Mesenchymal stem cell (in vitro differentiated cells and primary cell): ENCODE measurements around the gene ERN1.

Source experiments
- DNase-seq: peaks from one replicate; pipeline ENCODE4 v3.0.0-alpha.2; 2013
- H2AFZ ChIP-seq: one replicate; pipeline ENCODE4 v1.6.1; 2013; ENCODE audit warnings: low read depth, mild to moderate bottlenecking, control low read depth, inconsistent platforms, low read length, moderate library complexity
- H2AK5ac ChIP-seq: 2 replicates; pipeline ENCODE4 v1.6.1; 2013; ENCODE audit warnings: low read length, moderate library complexity, mild to moderate bottlenecking, inconsistent platforms; ENCODE audit not compliant: severe bottlenecking
- H2BK120ac ChIP-seq: one replicate; pipeline ENCODE4 v1.6.1; 2013; ENCODE audit warnings: low read depth, mild to moderate bottlenecking, inconsistent platforms, low read length, moderate library complexity
- H2BK12ac ChIP-seq, 2 experiments: one replicate each; pipeline ENCODE4 v1.6.1; 2013; ENCODE audit warnings: inconsistent platforms in 2 of 2, low read length in 2 of 2, mild to moderate bottlenecking in 2 of 2, moderate library complexity in 2 of 2, control low read depth in 1 of 2
- H2BK15ac ChIP-seq: one replicate; pipeline ENCODE4 v1.6.1; 2013; ENCODE audit warnings: mild to moderate bottlenecking, low read depth, inconsistent platforms; ENCODE audit not compliant: poor library complexity, severe bottlenecking
- H2BK5ac ChIP-seq: 2 replicates; pipeline ENCODE4 v1.6.1; 2013; ENCODE audit warnings: low read depth, mild to moderate bottlenecking, low read length, control low read depth, inconsistent platforms; ENCODE audit not compliant: poor library complexity, severe bottlenecking
- H3K14ac ChIP-seq, 2 experiments: one replicate each; pipeline ENCODE4 v1.6.1; 2013; ENCODE audit warnings: inconsistent platforms in 2 of 2, low read length in 2 of 2, control low read depth in 1 of 2, mild to moderate bottlenecking in 1 of 2, moderate library complexity in 1 of 2
- H3K18ac ChIP-seq, 2 experiments: one replicate each; pipeline ENCODE4 v1.6.1; 2013; ENCODE audit warnings: inconsistent platforms in 2 of 2, low read length in 2 of 2, control low read depth in 1 of 2, low read depth in 1 of 2, mild to moderate bottlenecking in 1 of 2
- H3K23ac ChIP-seq, 2 experiments: one replicate each; pipeline ENCODE4 v1.6.1; 2013; ENCODE audit warnings: inconsistent platforms in 2 of 2, low read length in 2 of 2, mild to moderate bottlenecking in 2 of 2, moderate library complexity in 2 of 2, control low read depth in 1 of 2
- H3K27ac ChIP-seq: 2 replicates; pipeline ENCODE4 v1.5.1; 2013; ENCODE audit warnings: mild to moderate bottlenecking, moderate library complexity, low read length, control low read depth, inconsistent platforms; ENCODE audit not compliant: poor library complexity, severe bottlenecking
- H3K27me3 ChIP-seq, 2 experiments: 2 replicates each; pipeline versions ENCODE4 v1.6.1 to v1.7.0; 2013; ENCODE audit warnings: low read length in 2 of 2, mild to moderate bottlenecking in 2 of 2, moderate library complexity in 2 of 2, control low read depth in 1 of 2, inconsistent platforms in 1 of 2; ENCODE audit not compliant: control insufficient read depth in 1 of 2, insufficient read depth in 1 of 2
- H3K36me3 ChIP-seq, 2 experiments: 2 replicates each; pipeline versions ENCODE4 v1.6.1 to v1.7.0; 2013; ENCODE audit warnings: low read length in 2 of 2, control low read depth in 1 of 2, inconsistent platforms in 1 of 2, low read depth in 1 of 2, mild to moderate bottlenecking in 1 of 2; ENCODE audit not compliant: insufficient read depth in 2 of 2, control insufficient read depth in 1 of 2
- H3K4ac ChIP-seq, 2 experiments: one replicate each; pipeline ENCODE4 v1.6.1; 2013; ENCODE audit warnings: inconsistent platforms in 2 of 2, low read length in 2 of 2, mild to moderate bottlenecking in 2 of 2, moderate library complexity in 2 of 2, control low read depth in 1 of 2, low read depth in 1 of 2
- H3K4me1 ChIP-seq: 2 replicates; pipeline ENCODE4 v1.6.1; 2013; ENCODE audit warnings: low read depth, low read length, control low read depth; ENCODE audit not compliant: control insufficient read depth, insufficient read depth
- H3K4me2 ChIP-seq: 2 replicates; pipeline ENCODE4 v1.6.1; 2013; ENCODE audit warnings: low read length, mild to moderate bottlenecking, inconsistent platforms; ENCODE audit not compliant: poor library complexity, severe bottlenecking
- H3K4me3 ChIP-seq, 2 experiments: 2 replicates each; pipeline versions ENCODE4 v1.5.1 to v1.7.0; 2013; ENCODE audit warnings: low read length in 2 of 2, mild to moderate bottlenecking in 2 of 2, control low read depth in 1 of 2, low read depth in 1 of 2; ENCODE audit not compliant: insufficient read depth in 1 of 2
- H3K79me1 ChIP-seq: replicated peaks from 2 replicates; pipeline ENCODE4 v1.6.1; 2013; ENCODE audit warnings: mild to moderate bottlenecking, control low read depth, low read length, inconsistent platforms; ENCODE audit not compliant: poor library complexity, severe bottlenecking
- H3K9ac ChIP-seq: 2 replicates; pipeline ENCODE4 v1.7.0; 2013; ENCODE audit warnings: mild to moderate bottlenecking, low read length, moderate library complexity
- H3K9me3 ChIP-seq: 2 replicates; pipeline ENCODE4 v1.7.0; 2013; ENCODE audit warnings: mild to moderate bottlenecking, low read length; ENCODE audit not compliant: control insufficient read depth
- H4K8ac ChIP-seq: one replicate; pipeline ENCODE4 v1.6.1; 2013; ENCODE audit warnings: inconsistent platforms, mild to moderate bottlenecking, low read length, moderate library complexity
- H4K91ac ChIP-seq: one replicate; pipeline ENCODE4 v1.6.1; 2013; ENCODE audit warnings: mild to moderate bottlenecking, low read length, inconsistent platforms
- WGBS: methylation state at CpG from one replicate; pipeline ENCODE4 v1.1.7; 2013; ENCODE audit warnings: mixed read lengths; 5-methylcytosine and 5-hydroxymethylcytosine counted together

ERN1 gene

GRCh38 chr17:64158406-64158805, 28.5 kb upstream of the ERN1 start:
- Histone ChIP-seq H3K27me3 (no peaks in the 10 kb centered on the region), H2AFZ (no peak overlapping the region), H3K4me1 (peaks cover 6% of the 10 kb centered on the region), H4K91ac (no peak overlapping the region), H3K14ac (no peak overlapping the region), H3K4ac (no peak overlapping the region), H2AK5ac (no peak overlapping the region), H3K23ac (no peak overlapping the region), H4K8ac (no peak overlapping the region), H3K4me3 (no peak overlapping the region), H2BK5ac (no peak overlapping the region), H3K79me1 (no peaks in the 10 kb centered on the region), H3K27ac (no peak overlapping the region), H3K36me3 (peaks cover 13 to 18% of the 10 kb centered on the region in 2 experiments), H3K18ac (no peak overlapping the region), H2BK12ac (no peak overlapping the region), H3K9me3 (no peaks in the 10 kb centered on the region), H3K9ac (no peak overlapping the region), H3K4me2 (no peak overlapping the region), H2BK120ac (no peak overlapping the region), H2BK15ac (no peak overlapping the region)
- DNase-seq, result no peak
- 85% methylated on average over 6 of the region's 7 CpGs for WGBS

GRCh38 chr17:64157669-64158180, 27.8 kb upstream of the ERN1 start:
- Histone ChIP-seq H3K27me3 (no peaks in the 10 kb centered on the region), H2AK5ac (no peak overlapping the region), H3K79me1 (no peaks in the 10 kb centered on the region), H3K36me3 (peaks cover 13 to 25% of the 10 kb centered on the region in 2 experiments), H3K4ac (no peak overlapping the region), H3K4me2 (no peak overlapping the region), H4K91ac (no peak overlapping the region), H4K8ac (no peak overlapping the region), H3K4me3 (no peak overlapping the region), H3K9ac (no peak overlapping the region), H2BK120ac (no peak overlapping the region), H3K18ac (no peak overlapping the region), H2BK5ac (no peak overlapping the region), H3K14ac (no peak overlapping the region), H3K27ac (no peak overlapping the region), H3K9me3 (no peaks in the 10 kb centered on the region), H2BK15ac (no peak overlapping the region), H3K4me1 (peaks cover 6% of the 10 kb centered on the region), H2AFZ (no peak overlapping the region), H3K23ac (no peak overlapping the region), H2BK12ac (no peak overlapping the region)
- DNase-seq, result no peak
- WGBS, result no CpG with 5 or more reads among the region's 2 CpGs

GRCh38 chr17:64156670-64157069, 26.7 kb upstream of the ERN1 start:
- Histone ChIP-seq H3K27me3 (no peaks in the 10 kb centered on the region), H2BK5ac (no peak overlapping the region), H3K4ac (no peak overlapping the region), H3K23ac (no peak overlapping the region), H3K79me1 (no peaks in the 10 kb centered on the region), H3K4me3 (no peak overlapping the region), H3K4me1 (peaks cover 6% of the 10 kb centered on the region), H4K91ac (no peak overlapping the region), H2BK120ac (no peak overlapping the region), H2AK5ac (no peak overlapping the region), H3K27ac (no peak overlapping the region), H2AFZ (no peak overlapping the region), H3K9ac (peak overlapping the region; percentile 36), H3K9me3 (no peaks in the 10 kb centered on the region), H3K36me3 (peaks cover 13 to 33% of the 10 kb centered on the region in 2 experiments), H2BK15ac (no peak overlapping the region), H3K18ac (no peak overlapping the region), H2BK12ac (no peak overlapping the region), H3K14ac (no peak overlapping the region), H4K8ac (no peak overlapping the region), H3K4me2 (no peak overlapping the region)
- no peak for DNase-seq
- WGBS, result 94% methylated on average over 2 of the region's 2 CpGs

- no peak overlapping the region for H3K4me2 ChIP-seq
- WGBS, result 87% methylated on average over 11 of the region's 11 CpGs
- no peak overlapping the region for H2BK120ac ChIP-seq
- peak overlapping the region in 1 of 2 experiments; percentile 56 for H3K18ac ChIP-seq
- H3K4me1 ChIP-seq, result peaks cover 6% of the 10 kb centered on the region
- no peak overlapping the region for H2BK15ac ChIP-seq
- H3K9me3 ChIP-seq, result no peaks in the 10 kb centered on the region
- no peak overlapping the region for H3K4ac ChIP-seq
- no peak overlapping the region for H2BK5ac ChIP-seq
- no peak overlapping the region for H3K27ac ChIP-seq
- peak; percentile 9 for DNase-seq
- H2AFZ ChIP-seq, result no peak overlapping the region
- no peaks in the 10 kb centered on the region for H3K79me1 ChIP-seq
- peak overlapping the region in 1 of 2 experiments; percentile 43 for H2BK12ac ChIP-seq
- H4K91ac ChIP-seq, result no peak overlapping the region
- peaks cover 13 to 39% of the 10 kb centered on the region in 2 experiments for H3K36me3 ChIP-seq
- H3K23ac ChIP-seq, result no peak overlapping the region
- peak overlapping the region in 1 of 2 experiments; percentile 71 for H3K14ac ChIP-seq
- H2AK5ac ChIP-seq, result no peak overlapping the region
- no peaks in the 10 kb centered on the region for H3K27me3 ChIP-seq
- peak overlapping the region; percentile 4 for H4K8ac ChIP-seq
- peak overlapping the region; percentile 36 for H3K9ac ChIP-seq
- no peak overlapping the region for H3K4me3 ChIP-seq
Measured at GRCh38 chr17:64155751-64156544, 26.0 kb upstream of the ERN1 start.
